H9 (cell line): ENCODE results near the gene METTL23. TPM values are rescaled to one million over a fixed set of nuclear protein-coding genes. Genes with fewer than 3 reads are reported as not detected.

Experiments
- DNase-seq: peaks from one replicate; pipeline ENCODE4 v3.0.0-alpha.2; 2017
- H2AFZ ChIP-seq: one replicate; pipeline ENCODE4 v1.6.1; 2013; ENCODE audit warnings: mild to moderate bottlenecking, low read length, control low read depth, moderate library complexity
- H2AK5ac ChIP-seq: 2 replicates; pipeline ENCODE4 v1.6.1; 2013; ENCODE audit warnings: low read length, control low read depth, mixed read lengths; ENCODE audit not compliant: insufficient read length
- H2BK120ac ChIP-seq: one replicate; pipeline ENCODE4 v1.6.1; 2013; ENCODE audit warnings: low read depth, mild to moderate bottlenecking, low read length, control low read depth, inconsistent platforms; ENCODE audit not compliant: poor library complexity, severe bottlenecking
- H2BK12ac ChIP-seq: 2 replicates; pipeline ENCODE4 v1.6.1; 2013; ENCODE audit warnings: low read length, control low read depth, mixed read lengths, low read depth; ENCODE audit not compliant: insufficient read length
- H2BK15ac ChIP-seq: 2 replicates; pipeline ENCODE4 v1.6.1; 2013; ENCODE audit warnings: low read depth, low read length, control low read depth
- H2BK20ac ChIP-seq: one replicate; pipeline ENCODE4 v1.6.1; 2013; ENCODE audit warnings: low read depth, mild to moderate bottlenecking, low read length, control low read depth, inconsistent platforms; ENCODE audit not compliant: poor library complexity, severe bottlenecking
- H2BK5ac ChIP-seq: 2 replicates; pipeline ENCODE4 v1.6.1; 2013; ENCODE audit warnings: low read length, control low read depth, mixed read lengths; ENCODE audit not compliant: insufficient read length
- H3K14ac ChIP-seq: 2 replicates; pipeline ENCODE4 v1.6.1; 2013; ENCODE audit warnings: low read length, control low read depth; ENCODE audit not compliant: insufficient read depth
- H3K18ac ChIP-seq: 2 replicates; pipeline ENCODE4 v1.6.1; 2013; ENCODE audit warnings: low read depth, mild to moderate bottlenecking, mixed read lengths, low read length, control low read depth; ENCODE audit not compliant: insufficient read length
- H3K23ac ChIP-seq: 2 replicates; pipeline ENCODE4 v1.6.1; 2013; ENCODE audit warnings: low read length, control low read depth, mixed read lengths, low read depth; ENCODE audit not compliant: insufficient read length
- H3K23me2 ChIP-seq: 2 replicates; pipeline ENCODE4 v1.6.1; 2013; ENCODE audit warnings: low read depth, mild to moderate bottlenecking, mixed read lengths, low read length, control low read depth; ENCODE audit not compliant: insufficient read length, poor library complexity, severe bottlenecking
- H3K27ac ChIP-seq: 2 replicates; pipeline ENCODE4 v1.5.1; 2013; ENCODE audit warnings: low read length, control low read depth, mixed read lengths, low read depth; ENCODE audit not compliant: insufficient read length
- H3K27me3 ChIP-seq: 2 replicates; pipeline ENCODE4 v1.6.1; 2013; ENCODE audit warnings: low read length, control low read depth, inconsistent platforms; ENCODE audit not compliant: insufficient read depth
- H3K4ac ChIP-seq: 2 replicates; pipeline ENCODE4 v1.6.1; 2013; ENCODE audit warnings: low read depth, mild to moderate bottlenecking, control low read depth, inconsistent platforms, low read length, moderate library complexity
- H3K4me1 ChIP-seq: 2 replicates; pipeline ENCODE4 v1.6.1; 2013; ENCODE audit warnings: low read length, control low read depth, inconsistent platforms; ENCODE audit not compliant: insufficient read depth
- H3K4me2 ChIP-seq: 2 replicates; pipeline ENCODE4 v1.6.1; 2013; ENCODE audit warnings: low read length, control low read depth, mixed read lengths; ENCODE audit not compliant: insufficient read length, insufficient read depth
- H3K56ac ChIP-seq: 2 replicates; pipeline ENCODE4 v1.6.1; 2013; ENCODE audit warnings: low read depth, mild to moderate bottlenecking, mixed read lengths, low read length, control low read depth; ENCODE audit not compliant: insufficient read length
- H3K79me1 ChIP-seq: 2 replicates; pipeline ENCODE4 v1.6.1; 2013; ENCODE audit warnings: low read depth, mild to moderate bottlenecking, moderate library complexity, low read length, control low read depth, inconsistent platforms; ENCODE audit not compliant: insufficient read depth, poor library complexity, severe bottlenecking
- H3K79me2 ChIP-seq: 2 replicates; pipeline ENCODE4 v1.6.1; 2013; ENCODE audit warnings: low read length, control low read depth, inconsistent platforms; ENCODE audit not compliant: insufficient read depth
- H3K9ac ChIP-seq: 2 replicates; pipeline ENCODE4 v1.6.1; 2013; ENCODE audit warnings: low read length, control low read depth, mixed read lengths; ENCODE audit not compliant: insufficient read length; ENCODE audit errors: extremely low read depth
- H3K9me3 ChIP-seq: one replicate; pipeline ENCODE4 v1.6.1; 2013; ENCODE audit warnings: low read depth, low read length, inconsistent platforms; ENCODE audit not compliant: control insufficient read depth
- H3T11ph ChIP-seq: one replicate; pipeline ENCODE4 v1.6.1; 2013; ENCODE audit warnings: mild to moderate bottlenecking, low read length, control low read depth, inconsistent platforms
- H4K20me1 ChIP-seq: one replicate; pipeline ENCODE4 v1.6.1; 2013; ENCODE audit not compliant: control insufficient read depth, insufficient read length, insufficient read depth
- H4K5ac ChIP-seq: 2 replicates; pipeline ENCODE4 v1.6.1; 2013; ENCODE audit warnings: low read depth, mild to moderate bottlenecking, mixed read lengths, low read length, control low read depth; ENCODE audit not compliant: insufficient read length
- H4K8ac ChIP-seq: replicated peaks from 2 replicates; pipeline ENCODE4 v1.6.1; 2013; ENCODE audit warnings: low read length, control low read depth, mixed read lengths, low read depth; ENCODE audit not compliant: insufficient read length
- H4K91ac ChIP-seq: 2 replicates; pipeline ENCODE4 v1.6.1; 2013; ENCODE audit warnings: low read depth, mild to moderate bottlenecking, moderate library complexity, mixed read lengths, low read length, control low read depth; ENCODE audit not compliant: insufficient read length
- H3K27ac Mint-ChIP-seq, 3 experiments: 2 replicates in 2 of 3; 3 replicates in 1 of 3; pipeline ENCODE4 v1.8.0; 2020 to 2021; ENCODE audit warnings: mixed read lengths in 3 of 3, mild to moderate bottlenecking in 1 of 3, moderate library complexity in 1 of 3
- H3K27me3 Mint-ChIP-seq: 2 replicates; pipeline ENCODE4 v1.8.0; 2021; ENCODE audit warnings: low read depth, mild to moderate bottlenecking, moderate library complexity, mixed read lengths
- H3K36me3 Mint-ChIP-seq, 3 experiments: 2 replicates in 2 of 3; 3 replicates in 1 of 3; pipeline ENCODE4 v1.8.0; 2020 to 2021; ENCODE audit warnings: low read depth in 3 of 3, mixed read lengths in 3 of 3; ENCODE audit not compliant: insufficient read depth in 1 of 3
- H3K4me1 Mint-ChIP-seq, 2 experiments: 2 replicates each; pipeline ENCODE4 v1.8.0; 2020; ENCODE audit warnings: mixed read lengths in 2 of 2
- H3K4me3 Mint-ChIP-seq, 2 experiments: 2 replicates in 1 of 2; 3 replicates in 1 of 2; pipeline ENCODE4 v1.8.0; 2020 to 2021; ENCODE audit warnings: mild to moderate bottlenecking in 2 of 2, mixed read lengths in 2 of 2, moderate library complexity in 1 of 2
- H3K9me3 Mint-ChIP-seq, 2 experiments: 2 replicates in 1 of 2; 3 replicates in 1 of 2; pipeline ENCODE4 v1.8.0; 2020; ENCODE audit warnings: mild to moderate bottlenecking in 2 of 2, mixed read lengths in 2 of 2, moderate library complexity in 1 of 2
- WGBS: extraction: QIAGEN DNeasy Blood & Tissue Kit; methylation state at CpG from one replicate; pipeline ENCODE4 v1.1.7; 2013; ENCODE audit warnings: missing lambda C conversion rate, low lambda C conversion rate, mixed read lengths; ENCODE audit not compliant: insufficient read length; ENCODE audit errors: extremely low coverage; 5-methylcytosine and 5-hydroxymethylcytosine counted together
- total RNA-seq: library from RNA; stranded (reverse); gene quantifications from 2 replicates; pipeline ENCODE4 v1.2.1, GENCODE V29; 2021
- TF ChIP-seq, protein P1 (sequence below): fragments of 200-600 bp; sonication (generic); conservative IDR thresholded peaks from 3 replicates; pipeline ENCODE4 v1.8.0; 2021; ENCODE audit warnings: antibody characterized with exemption, mild to moderate bottlenecking

METTL23 gene
- total RNA-seq, 1 experiment from 2014 or later: 29.9 TPM

DNA sequence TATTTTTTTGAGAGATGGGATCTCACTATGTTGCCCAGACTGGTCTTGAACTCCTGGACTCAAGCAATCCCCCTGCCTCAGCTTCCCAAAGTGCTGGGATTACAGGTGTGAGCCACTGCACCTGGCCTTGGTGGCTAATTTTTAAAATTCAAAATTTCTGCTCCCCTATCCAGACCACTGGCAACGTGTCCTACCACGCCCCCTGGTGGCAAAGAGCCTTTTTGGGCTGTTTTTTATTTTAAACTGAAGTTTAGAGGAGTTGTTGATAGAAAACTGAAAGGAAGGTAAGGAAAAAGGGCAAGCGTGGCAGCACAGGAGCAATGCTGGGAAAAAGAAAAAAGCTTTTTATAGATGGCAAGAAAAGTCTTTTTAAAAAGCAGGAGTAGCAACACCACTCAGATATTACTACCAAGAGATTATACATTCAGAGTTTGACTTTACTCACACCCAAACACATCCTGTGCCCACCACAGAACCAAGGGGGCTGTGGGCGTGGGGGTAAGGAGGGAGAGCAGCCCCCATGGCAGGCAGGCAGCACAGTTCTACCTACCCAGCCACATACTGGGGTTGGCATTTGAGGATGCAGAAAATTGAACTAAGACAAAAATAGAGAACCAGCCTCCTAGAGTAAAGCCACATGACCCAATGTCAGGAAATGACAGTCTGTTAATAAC is 11.7 kb upstream of the METTL23 start:
- Histone ChIP-seq H3K23ac (no peak overlapping the region), H3K9me3 (no peaks in the 10 kb centered on the region), H3K23me2 (peaks cover 4% of the 10 kb centered on the region), H3K9ac (no peak overlapping the region), H3K56ac (no peak overlapping the region), H4K8ac (no peak overlapping the region), H2BK20ac (no peak overlapping the region), H2BK5ac (no peak overlapping the region), H3K4me1 (no peaks in the 10 kb centered on the region), H3K14ac (no peak overlapping the region), H2AFZ (no peak overlapping the region), H3K27me3 (no peaks in the 10 kb centered on the region; the same call in 1 of the 2 replicates), H3K4ac (no peak overlapping the region), H4K91ac (no peak overlapping the region), H3K79me1 (no peaks in the 10 kb centered on the region), H3K27ac (no peak overlapping the region), H3K18ac (no peak overlapping the region), H4K5ac (no peak overlapping the region), H3K79me2 (no peaks in the 10 kb centered on the region), H4K20me1 (no peaks in the 10 kb centered on the region), H3K4me2 (no peak overlapping the region), H3T11ph (no peak overlapping the region), H2BK12ac (no peak overlapping the region), H2AK5ac (no peak overlapping the region), H2BK120ac (no peak overlapping the region), H2BK15ac (no peak overlapping the region)
- H3K36me3 Mint-ChIP-seq: peaks cover 11 to 44% (median 43%) of the 10 kb centered on the region in 3 experiments; a peak in 6 of 7 replicates
- peak; percentile 61 for DNase-seq
- TF ChIP-seq, protein P1, sequence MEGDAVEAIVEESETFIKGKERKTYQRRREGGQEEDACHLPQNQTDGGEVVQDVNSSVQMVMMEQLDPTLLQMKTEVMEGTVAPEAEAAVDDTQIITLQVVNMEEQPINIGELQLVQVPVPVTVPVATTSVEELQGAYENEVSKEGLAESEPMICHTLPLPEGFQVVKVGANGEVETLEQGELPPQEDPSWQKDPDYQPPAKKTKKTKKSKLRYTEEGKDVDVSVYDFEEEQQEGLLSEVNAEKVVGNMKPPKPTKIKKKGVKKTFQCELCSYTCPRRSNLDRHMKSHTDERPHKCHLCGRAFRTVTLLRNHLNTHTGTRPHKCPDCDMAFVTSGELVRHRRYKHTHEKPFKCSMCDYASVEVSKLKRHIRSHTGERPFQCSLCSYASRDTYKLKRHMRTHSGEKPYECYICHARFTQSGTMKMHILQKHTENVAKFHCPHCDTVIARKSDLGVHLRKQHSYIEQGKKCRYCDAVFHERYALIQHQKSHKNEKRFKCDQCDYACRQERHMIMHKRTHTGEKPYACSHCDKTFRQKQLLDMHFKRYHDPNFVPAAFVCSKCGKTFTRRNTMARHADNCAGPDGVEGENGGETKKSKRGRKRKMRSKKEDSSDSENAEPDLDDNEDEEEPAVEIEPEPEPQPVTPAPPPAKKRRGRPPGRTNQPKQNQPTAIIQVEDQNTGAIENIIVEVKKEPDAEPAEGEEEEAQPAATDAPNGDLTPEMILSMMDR: peak; percentile 87
- H3K27ac Mint-ChIP-seq: 0 out of 7 replicates have a peak overlapping the region, but pooled peaks of 1 of the 3 experiments have one; percentile 28
- peaks cover 2% of the 10 kb centered on the region for H3K27me3 Mint-ChIP-seq
- H3K4me1 Mint-ChIP-seq: peaks cover 9 to 11% of the 10 kb centered on the region in 2 experiments
- no peak overlapping the region for H3K4me3 Mint-ChIP-seq
- no peaks in the 10 kb centered on the region for H3K9me3 Mint-ChIP-seq
- no CpG with 5 or more reads among the region's 4 CpGs for WGBS
